ENCODE measurements around the gene NFATC1. TPM values are rescaled to one million over a fixed set of nuclear protein-coding genes. Genes with fewer than 3 reads are reported as not detected.

NFATC1 gene
- polyA plus RNA-seq, 1 of the 3 experiments (the other 2 are of a cell fraction) = 0.02 TPM

GRCh38 chr18:79403723-79404566 lies 8.2 kb downstream of the NFATC1 start:
- Histone ChIP-seq H3K27ac (ENCODE audit: low read depth in 2 of 2, low read length in 1 of 2) (no peak overlapping the region), H3K9ac (no peak overlapping the region)
- DNase-seq = no peak

GRCh38 chr18:79404567-79404910 lies 8.8 kb downstream of the NFATC1 start:
- no peaks in the 10 kb centered on the region for H3K9me3 ChIP-seq
- no peak overlapping the region for H3K4me2 ChIP-seq
- no peak for DNase-seq
- H3K4me3 ChIP-seq (ENCODE audit: low read depth in 2 of 2, low read length in 1 of 2) = no peak overlapping the region
- 41% methylated on average over 9 of the region's 12 CpGs for WGBS (ENCODE audit: low lambda C conversion rate)
- no peaks in the 10 kb centered on the region for H3F3A ChIP-seq (replicated peaks; ENCODE audit: insufficient read depth)
- no peaks in the 10 kb centered on the region for H3K9me2 ChIP-seq
- TF ChIP-seq POLR2AphosphoS5 (IDR thresholded peaks at IDR 0.05; ENCODE audit: low read depth, low read length) (no peak), NFIC (IDR thresholded peaks at IDR 0.05; ENCODE audit: borderline replicate concordance) (no peak), NRF1 (IDR thresholded peaks at IDR 0.05; ENCODE audit: low read depth, low read length) (peak; percentile 22; the same call in 1 of the 2 replicates)
- peaks cover 85% of the 10 kb centered on the region for H3K27me3 ChIP-seq (ENCODE audit: insufficient read depth)
- no peaks in the 10 kb centered on the region for H3K36me3 ChIP-seq (replicated peaks in 1 of 2; ENCODE audit: control insufficient read depth in 1 of 2, insufficient read depth in 2 of 2, low read length in 1 of 2)
- no peaks in the 10 kb centered on the region for H3K79me2 ChIP-seq (ENCODE audit: insufficient read depth)
- H2AFZ ChIP-seq (ENCODE audit: low read depth) = no peak overlapping the region
- H3K9ac ChIP-seq = no peak overlapping the region
- no peaks in the 10 kb centered on the region for H3K4me1 ChIP-seq (ENCODE audit: control insufficient read depth in 1 of 2, insufficient read depth in 2 of 2, low read depth in 1 of 2, low read length in 1 of 2)
- ChIA-PET CTCF (interaction anchor here (1.2 kb wide), 1 partner anchor 8 kb away, joined by 3 read pairs; no protein-coding TSS in a partner anchor), POLR2A (no interaction called here)
- H3K27ac ChIP-seq (ENCODE audit: low read depth in 2 of 2, low read length in 1 of 2) = no peak overlapping the region
- H4K20me1 ChIP-seq (ENCODE audit: insufficient read depth) = peaks cover 7% of the 10 kb centered on the region; the same call in 1 of the 2 replicates

More at GRCh38 chr18:79403723-79404566, 8.2 kb downstream of the NFATC1 start:
- H3K9me3 ChIP-seq = no peaks in the 10 kb centered on the region
- no peak overlapping the region for H3K4me2 ChIP-seq
- no peak overlapping the region for H3K4me3 ChIP-seq (ENCODE audit: low read depth in 2 of 2, low read length in 1 of 2)
- H2AFZ ChIP-seq (ENCODE audit: low read depth) = no peak overlapping the region
- no peaks in the 10 kb centered on the region for H3K36me3 ChIP-seq (replicated peaks in 1 of 2; ENCODE audit: control insufficient read depth in 1 of 2, insufficient read depth in 2 of 2, low read length in 1 of 2)
- no peaks in the 10 kb centered on the region for H3K4me1 ChIP-seq (ENCODE audit: control insufficient read depth in 1 of 2, insufficient read depth in 2 of 2, low read depth in 1 of 2, low read length in 1 of 2)
- POLR2A ChIA-PET = no interaction called here
- H4K20me1 ChIP-seq (ENCODE audit: insufficient read depth) = peaks cover 7% of the 10 kb centered on the region; the same call in 1 of the 2 replicates
- 9% methylated on average over 27 of the region's 31 CpGs for WGBS (ENCODE audit: low lambda C conversion rate)
- CTCF ChIA-PET = interaction anchor here (1.5 kb wide), 1 partner anchor 24 kb away, joined by 4 read pairs; no protein-coding TSS in a partner anchor
- H3K79me2 ChIP-seq (ENCODE audit: insufficient read depth) = no peaks in the 10 kb centered on the region
- no peaks in the 10 kb centered on the region for H3F3A ChIP-seq (replicated peaks; ENCODE audit: insufficient read depth)
- H3K27me3 ChIP-seq (ENCODE audit: insufficient read depth) = peaks cover 86% of the 10 kb centered on the region
- no peak for TF ChIP-seq PBX3 (IDR thresholded peaks at IDR 0.05)
- no peak for TF ChIP-seq FOXJ3 (CRISPR knock-in tag; IDR thresholded peaks at IDR 0.05)
- no peak for TF ChIP-seq RXRA (IDR thresholded peaks at IDR 0.05; ENCODE audit: borderline replicate concordance, low read depth)
- no peak for TF ChIP-seq FOXM1 (IDR thresholded peaks at IDR 0.05; ENCODE audit: low read depth)
- no peak for TF ChIP-seq YY1 (IDR thresholded peaks at IDR 0.05; ENCODE audit: low read depth)
- TF ChIP-seq SMC3 (IDR thresholded peaks at IDR 0.05; ENCODE audit: low read depth, low read length) = no peak
- TF ChIP-seq FOSL2 (IDR thresholded peaks at IDR 0.05; ENCODE audit: borderline replicate concordance, low read depth) = no peak
- TF ChIP-seq NFIC (IDR thresholded peaks at IDR 0.05; ENCODE audit: borderline replicate concordance) = no peak
- TF ChIP-seq USF1 (IDR thresholded peaks at IDR 0.05; ENCODE audit: borderline replicate concordance, low read depth) = no peak
- TF ChIP-seq JUND (IDR thresholded peaks at IDR 0.05) = no peak
- TF ChIP-seq RFX5 (IDR thresholded peaks at IDR 0.05; ENCODE audit: low read length) = no peak
- TF ChIP-seq MXI1 (IDR thresholded peaks at IDR 0.05; ENCODE audit: low read depth, low read length) = no peak
- no peaks in the 10 kb centered on the region for H3K9me2 ChIP-seq
